Right atrium auricular region (tissue), 2 donors: ENCODE results near the gene FLT4. TPM values are rescaled to one million over a fixed set of nuclear protein-coding genes. Genes with fewer than 3 reads are reported as not detected.
A peak's percentile ranks its signal among the peaks of the same experiment; 100 is the strongest.

Source experiments
- DNase-seq: peaks from one replicate; pipeline ENCODE4 v3.0.0-alpha.2; 2019; ENCODE audit warnings: low spot score
- H3K27ac ChIP-seq, 2 donors: fragments of 200-600 bp; sonication (generic); 1 replicate in 1 of 2; 2 replicates in 1 of 2; pipeline ENCODE4 v1.5.1; 2016 to 2019
- H3K27me3 ChIP-seq, 2 donors: fragments of 200-600 bp; sonication (generic); one replicate each; pipeline versions ENCODE4 v1.5.1 to v1.6.0; 2017 to 2019
- H3K36me3 ChIP-seq: fragments of 200-600 bp; sonication (generic); one replicate; pipeline ENCODE4 v1.5.1; 2016
- H3K4me1 ChIP-seq, 2 donors: fragments of 200-600 bp; sonication (generic); one replicate each; pipeline versions ENCODE4 v1.5.1 to v1.6.0; 2017 to 2019
- H3K4me3 ChIP-seq, 2 donors: fragments of 200-600 bp; sonication (generic); 1 replicate in 1 of 2; 2 replicates in 1 of 2; pipeline ENCODE4 v1.5.1; 2017 to 2019; ENCODE audit warnings: mild to moderate bottlenecking in 1 of 2, moderate library complexity in 1 of 2
- H3K9me3 ChIP-seq, 2 donors: fragments of 200-600 bp; sonication (generic); one replicate each; pipeline ENCODE4 v1.5.1; 2019
- total RNA-seq, 2 donors: library from RNA; depleted of rRNA; stranded (reverse); fragments of >200 nt; gene quantifications; one replicate each; pipeline ENCODE4 v1.1.0, GENCODE V29; 2016
- TF ChIP-seq, protein P1 (sequence below), 2 donors: fragments of 200-600 bp; sonication (generic); IDR thresholded peaks; one replicate each; pipeline ENCODE4 v1.5.1; 2019; ENCODE audit warnings: antibody characterized with exemption in 2 of 2

FLT4 gene
- total RNA-seq, 2 donors from 2014 or later, result 2.0 to 4.2 TPM

DNA sequence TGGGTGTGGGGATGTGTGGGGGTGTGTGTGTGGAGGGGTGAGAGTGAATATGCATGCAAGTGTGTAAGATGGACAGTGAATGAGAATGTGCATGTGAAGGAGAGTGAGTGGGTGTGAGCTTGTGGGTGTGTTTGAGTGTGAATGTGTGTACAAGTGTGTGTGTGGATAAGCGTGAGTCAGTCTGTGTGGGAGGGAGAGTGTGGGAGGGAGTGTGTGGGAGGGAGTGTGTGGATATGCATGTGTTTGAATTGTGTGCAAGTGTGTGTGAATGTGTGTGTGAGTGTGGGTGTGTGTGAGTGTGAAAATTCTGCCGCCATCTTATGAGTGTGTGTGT, 54.4 kb downstream of the FLT4 start:
- Histone ChIP-seq H3K36me3 (no peaks in the 10 kb centered on the region), H3K4me3 (no peak overlapping the region), H3K9me3 (no peaks in the 10 kb centered on the region), H3K27me3 (peaks cover 0 to 15% of the 10 kb centered on the region in 2 donors), H3K27ac (no peak overlapping the region), H3K4me1 (peaks cover 0 to 18% of the 10 kb centered on the region in 2 donors)
- no peak for DNase-seq
- TF ChIP-seq, protein P1, sequence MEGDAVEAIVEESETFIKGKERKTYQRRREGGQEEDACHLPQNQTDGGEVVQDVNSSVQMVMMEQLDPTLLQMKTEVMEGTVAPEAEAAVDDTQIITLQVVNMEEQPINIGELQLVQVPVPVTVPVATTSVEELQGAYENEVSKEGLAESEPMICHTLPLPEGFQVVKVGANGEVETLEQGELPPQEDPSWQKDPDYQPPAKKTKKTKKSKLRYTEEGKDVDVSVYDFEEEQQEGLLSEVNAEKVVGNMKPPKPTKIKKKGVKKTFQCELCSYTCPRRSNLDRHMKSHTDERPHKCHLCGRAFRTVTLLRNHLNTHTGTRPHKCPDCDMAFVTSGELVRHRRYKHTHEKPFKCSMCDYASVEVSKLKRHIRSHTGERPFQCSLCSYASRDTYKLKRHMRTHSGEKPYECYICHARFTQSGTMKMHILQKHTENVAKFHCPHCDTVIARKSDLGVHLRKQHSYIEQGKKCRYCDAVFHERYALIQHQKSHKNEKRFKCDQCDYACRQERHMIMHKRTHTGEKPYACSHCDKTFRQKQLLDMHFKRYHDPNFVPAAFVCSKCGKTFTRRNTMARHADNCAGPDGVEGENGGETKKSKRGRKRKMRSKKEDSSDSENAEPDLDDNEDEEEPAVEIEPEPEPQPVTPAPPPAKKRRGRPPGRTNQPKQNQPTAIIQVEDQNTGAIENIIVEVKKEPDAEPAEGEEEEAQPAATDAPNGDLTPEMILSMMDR (IDR thresholded peaks at IDR 0.05), result no peak

GRCh38 chr5:180594311-180595045, 54.9 kb downstream of the FLT4 start:
- Histone ChIP-seq H3K36me3 (no peaks in the 10 kb centered on the region), H3K9me3 (no peaks in the 10 kb centered on the region), H3K4me1 (peaks cover 0 to 20% of the 10 kb centered on the region in 2 donors), H3K4me3 (no peak overlapping the region), H3K27me3 (peaks cover 0 to 18% of the 10 kb centered on the region in 2 donors), H3K27ac (no peak overlapping the region)
- TF ChIP-seq, protein P1 (IDR thresholded peaks at IDR 0.05), result no peak
- peak; percentile 40 for DNase-seq

DNA sequence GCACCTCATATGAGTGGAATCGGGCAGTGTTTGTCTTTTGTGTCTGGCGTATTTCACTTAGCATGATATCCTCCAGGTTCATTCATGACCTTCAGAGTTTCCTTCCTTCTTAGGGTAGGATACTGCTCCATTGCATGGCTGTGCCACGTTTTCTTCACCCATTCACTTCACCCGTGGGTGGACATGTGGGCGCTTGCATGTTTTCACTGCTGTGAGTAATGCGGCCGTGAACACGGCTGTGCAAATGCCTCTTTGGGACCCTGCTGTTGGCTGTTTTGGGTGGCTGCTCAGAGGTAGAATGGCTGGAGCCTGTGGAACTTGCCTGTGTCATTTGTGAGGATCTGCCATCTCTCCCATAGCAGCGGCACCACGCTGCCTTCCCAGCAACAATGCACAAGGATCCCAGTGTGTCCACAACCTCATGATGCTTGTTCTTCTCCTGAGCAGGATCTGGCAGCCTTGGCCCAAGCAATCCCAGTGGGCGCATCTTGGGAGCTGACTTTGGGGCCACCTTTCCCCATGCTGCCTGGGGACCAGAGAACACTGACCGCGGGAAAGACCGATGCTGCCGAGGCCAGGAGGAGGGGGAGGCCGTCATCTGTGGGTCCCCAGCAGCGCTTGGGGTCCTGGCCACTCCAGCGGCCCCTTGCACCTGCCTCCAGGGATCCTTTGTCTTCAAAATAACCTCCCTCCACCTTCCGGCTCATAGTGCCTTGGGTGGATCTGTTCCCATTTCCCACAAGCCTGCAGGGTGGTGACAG, 55.8 kb downstream of the FLT4 start:
- Histone ChIP-seq H3K4me3 (no peak overlapping the region), H3K27ac (no peak overlapping the region), H3K36me3 (no peaks in the 10 kb centered on the region), H3K4me1 (peaks cover 0 to 20% of the 10 kb centered on the region in 2 donors), H3K9me3 (no peaks in the 10 kb centered on the region), H3K27me3 (peaks cover 0 to 18% of the 10 kb centered on the region in 2 donors)
- TF ChIP-seq, protein P1 (IDR thresholded peaks at IDR 0.05), result no peak
- peak; percentile 43 for DNase-seq

- Histone ChIP-seq H3K27ac (no peak overlapping the region), H3K4me1 (peaks cover 0 to 20% of the 10 kb centered on the region in 2 donors), H3K9me3 (no peaks in the 10 kb centered on the region), H3K36me3 (no peaks in the 10 kb centered on the region), H3K4me3 (no peak overlapping the region), H3K27me3 (peaks cover 0 to 18% of the 10 kb centered on the region in 2 donors)
- TF ChIP-seq, protein P1 (IDR thresholded peaks at IDR 0.05), result no peak
- DNase-seq, result peak; percentile 30
Observed at GRCh38 chr5:180592176-180592575, 57.2 kb downstream of the FLT4 start.

DNA sequence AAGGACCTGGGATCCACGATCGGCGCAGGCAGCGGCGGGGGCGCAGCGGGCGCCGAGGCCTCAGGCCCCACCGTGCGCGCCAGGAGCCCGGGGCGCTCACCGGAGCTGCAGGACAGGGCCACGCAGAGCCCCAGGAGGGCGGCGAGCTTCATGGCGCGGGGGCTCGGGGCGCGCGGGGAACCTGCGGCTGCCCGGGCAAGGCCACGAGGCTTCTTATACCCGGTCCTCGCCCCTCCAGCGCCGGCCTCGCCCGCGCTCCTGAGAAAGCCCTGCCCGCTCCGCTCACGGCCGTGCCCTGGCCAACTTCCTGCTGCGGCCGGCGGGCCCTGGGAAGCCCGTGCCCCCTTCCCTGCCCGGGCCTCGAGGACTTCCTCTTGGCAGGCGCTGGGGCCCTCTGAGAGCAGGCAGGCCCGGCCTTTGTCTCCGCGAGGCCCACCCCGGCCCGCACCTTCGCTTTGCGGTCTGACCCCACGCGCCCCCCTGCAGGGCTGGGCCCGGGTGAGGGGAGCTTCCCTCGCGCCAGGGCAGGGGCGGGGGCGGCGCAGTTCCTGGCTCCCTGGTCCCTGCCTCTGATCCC, 58.0 kb downstream of the FLT4 start, which contains the start of gene SCGB3A1:
SCGB3A1 (minus strand) TSS at position 189 of the 577 bp plus-strand sequence; CDS start at position 152, 37 bp downstream.
- Histone ChIP-seq H3K36me3 (no peaks in the 10 kb centered on the region), H3K27me3 (peaks cover 0 to 18% of the 10 kb centered on the region in 2 donors), H3K4me1 (peaks cover 0 to 20% of the 10 kb centered on the region in 2 donors), H3K9me3 (no peaks in the 10 kb centered on the region), H3K27ac (no peak within 1 kb of the TSS), H3K4me3 (peak within 1 kb of the TSS in 1 of 2 donors; percentile 41)
- TF ChIP-seq, protein P1 (IDR thresholded peaks at IDR 0.05), result no peak
- peak; percentile 38 for DNase-seq
